Uterus (tissue), 2 donors: Measurements from ENCODE around the gene CPEB1.

Experiments used
- POLR2A ChIP-seq, 2 donors: fragments of 450-650 bp; IDR thresholded peaks; one replicate each; pipeline ENCODE4 v1.6.1; 2016; ENCODE audit warnings: antibody characterized with exemption in 2 of 2, mild to moderate bottlenecking in 1 of 2, moderate library complexity in 1 of 2
- TF ChIP-seq, protein P1 (sequence below), 4 experiments: fragments of 200-600 bp in 2 of 4; fragments of 450-650 bp in 2 of 4; sonication (generic) in 2 of 4; IDR thresholded peaks; one replicate each; pipeline ENCODE4 v1.5.1; 2016 to 2019; ENCODE audit warnings: antibody characterized with exemption in 4 of 4, mild to moderate bottlenecking in 2 of 4, moderate library complexity in 1 of 4

DNA sequence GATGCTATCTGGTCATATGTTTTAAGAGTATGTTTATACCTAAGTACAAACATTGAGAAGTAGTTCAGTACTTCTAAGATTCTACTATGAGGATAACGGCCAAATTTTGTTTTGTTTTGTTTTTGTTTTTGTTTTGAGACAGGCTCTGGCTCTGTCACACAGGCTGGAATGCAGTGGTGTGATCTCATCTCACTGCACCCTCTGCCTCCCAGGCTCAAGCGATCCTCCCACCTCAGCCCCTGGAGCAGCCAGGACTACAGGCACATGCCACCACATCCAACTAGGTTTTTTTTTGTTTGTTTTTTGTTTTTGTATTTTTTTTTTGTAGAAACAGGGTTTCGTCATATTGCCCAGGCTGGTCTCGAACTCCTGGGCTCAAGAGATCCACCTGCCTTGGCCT is 59.4 kb downstream of the CPEB1 start:
- TF ChIP-seq, protein P1, sequence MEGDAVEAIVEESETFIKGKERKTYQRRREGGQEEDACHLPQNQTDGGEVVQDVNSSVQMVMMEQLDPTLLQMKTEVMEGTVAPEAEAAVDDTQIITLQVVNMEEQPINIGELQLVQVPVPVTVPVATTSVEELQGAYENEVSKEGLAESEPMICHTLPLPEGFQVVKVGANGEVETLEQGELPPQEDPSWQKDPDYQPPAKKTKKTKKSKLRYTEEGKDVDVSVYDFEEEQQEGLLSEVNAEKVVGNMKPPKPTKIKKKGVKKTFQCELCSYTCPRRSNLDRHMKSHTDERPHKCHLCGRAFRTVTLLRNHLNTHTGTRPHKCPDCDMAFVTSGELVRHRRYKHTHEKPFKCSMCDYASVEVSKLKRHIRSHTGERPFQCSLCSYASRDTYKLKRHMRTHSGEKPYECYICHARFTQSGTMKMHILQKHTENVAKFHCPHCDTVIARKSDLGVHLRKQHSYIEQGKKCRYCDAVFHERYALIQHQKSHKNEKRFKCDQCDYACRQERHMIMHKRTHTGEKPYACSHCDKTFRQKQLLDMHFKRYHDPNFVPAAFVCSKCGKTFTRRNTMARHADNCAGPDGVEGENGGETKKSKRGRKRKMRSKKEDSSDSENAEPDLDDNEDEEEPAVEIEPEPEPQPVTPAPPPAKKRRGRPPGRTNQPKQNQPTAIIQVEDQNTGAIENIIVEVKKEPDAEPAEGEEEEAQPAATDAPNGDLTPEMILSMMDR (IDR thresholded peaks at IDR 0.05): no peak
- TF ChIP-seq POLR2A (IDR thresholded peaks at IDR 0.05): no peak
